ENCODE results near the gene KIF21A.

Gene KIF21A

DNA sequence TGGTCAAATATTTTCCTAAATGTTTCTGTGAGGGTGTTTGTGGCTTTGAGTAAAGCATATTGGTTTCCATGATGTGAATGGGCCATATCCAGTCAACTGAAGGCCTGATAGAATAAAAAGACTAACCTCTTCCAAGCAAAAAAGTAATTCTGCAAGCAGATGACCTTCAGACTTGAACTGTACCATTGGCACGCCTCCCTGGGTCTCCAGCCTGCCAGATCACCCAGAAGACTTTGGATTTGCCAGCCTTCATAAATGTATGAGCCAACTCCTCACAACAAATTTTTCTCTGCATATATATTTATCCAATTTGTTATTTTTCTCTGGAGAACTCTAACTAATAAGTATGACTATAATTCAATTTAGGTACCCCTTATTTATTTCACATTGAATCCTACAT lies 190.3 kb downstream of the KIF21A start:
- DNase-seq: no peak

All from fibroblast of upper back skin (primary cell).